OCI-LY7 (cell line): ENCODE results near the gene NELL1. TPM values are rescaled to one million over a fixed set of nuclear protein-coding genes. Genes with fewer than 3 reads are reported as not detected.

ENCODE experiments used
- BruUV-seq: library from RNA; stranded (reverse); fragments of 400-500 nt; replicated peaks from 2 replicates; lab custom pipeline; 2021; lab: Mats Ljungman, UMichigan
- CTCF ChIA-PET: fragments of 300-600 bp; sonication (Branson Sonifier 250); formaldehyde crosslinking; loops from one replicate; lab custom pipeline; 2022; ENCODE audit warnings: antibody characterized with exemption; ENCODE audit not compliant: unreplicated experiment; lab: Charles Lee
- POLR2A ChIA-PET: fragments of 300-600 bp; sonication (Branson Sonifier 250); formaldehyde crosslinking; loops from one replicate; lab custom pipeline; 2022; ENCODE audit warnings: antibody characterized with exemption; lab: Charles Lee
- DNase-seq: peaks from one replicate; pipeline ENCODE4 v3.0.0-alpha.2; 2015; ENCODE audit warnings: low spot score
- H2AFZ ChIP-seq: fragments of 200-600 bp; sonication (generic), shearing (Covaris generic); 2 replicates; pipeline ENCODE4 v1.6.1; 2014; ENCODE audit warnings: mild to moderate bottlenecking, antibody characterized with exemption, low read length, moderate library complexity
- H3K27ac ChIP-seq: fragments of 200-600 bp; sonication (generic); 2 replicates; pipeline ENCODE4 v1.5.1; 2014; ENCODE audit warnings: mixed run types, low read depth, mild to moderate bottlenecking, moderate library complexity, low read length, inconsistent platforms; ENCODE audit not compliant: poor library complexity, severe bottlenecking
- H3K36me3 ChIP-seq: fragments of 200-600 bp; sonication (generic); 2 replicates; pipeline ENCODE4 v1.6.1; 2014; ENCODE audit warnings: mild to moderate bottlenecking, antibody characterized with exemption, low read length, moderate library complexity, mixed read lengths; ENCODE audit not compliant: insufficient read depth
- H3K4me1 ChIP-seq: fragments of 200-600 bp; sonication (generic); 2 replicates; pipeline ENCODE4 v1.5.1; 2014; ENCODE audit warnings: mild to moderate bottlenecking, low read length; ENCODE audit not compliant: insufficient read depth, poor library complexity, severe bottlenecking
- H3K4me2 ChIP-seq: fragments of 200-600 bp; sonication (generic); 2 replicates; pipeline ENCODE4 v1.6.1; 2014; ENCODE audit warnings: mild to moderate bottlenecking, low read length
- H3K4me3 ChIP-seq: fragments of 200-600 bp; sonication (generic); 2 replicates; pipeline ENCODE4 v1.5.1; 2014; ENCODE audit warnings: mild to moderate bottlenecking, low read depth, low read length; ENCODE audit not compliant: poor library complexity, severe bottlenecking
- H3K79me2 ChIP-seq: fragments of 200-600 bp; sonication (generic); 2 replicates; pipeline ENCODE4 v1.6.1; 2016; ENCODE audit warnings: low read depth, mild to moderate bottlenecking, low read length, moderate library complexity, mixed read lengths; ENCODE audit not compliant: insufficient read depth
- H3K9me2 ChIP-seq: fragments of 200-600 bp; sonication (generic); 2 replicates; pipeline ENCODE4 v1.6.1; 2016; ENCODE audit warnings: mild to moderate bottlenecking, low read length, mixed read lengths; ENCODE audit not compliant: insufficient read depth
- H3K9me3 ChIP-seq: fragments of 200-600 bp; sonication (generic); 2 replicates; pipeline ENCODE4 v1.6.1; 2014; ENCODE audit warnings: mild to moderate bottlenecking, mixed run types, low read length, mixed read lengths
- H4K20me1 ChIP-seq: fragments of 200-600 bp; sonication (generic); 2 replicates; pipeline ENCODE4 v1.6.1; 2014; ENCODE audit warnings: mild to moderate bottlenecking, antibody characterized with exemption, low read length, moderate library complexity, mixed read lengths; ENCODE audit not compliant: insufficient read depth
- CTCF ChIP-seq: fragments of 200-600 bp; sonication (generic); conservative IDR thresholded peaks from 2 replicates; pipeline ENCODE4 v1.5.1; 2014; ENCODE audit warnings: mild to moderate bottlenecking, antibody characterized with exemption, low read length, moderate library complexity, mixed read lengths
- EZH2phosphoT487 ChIP-seq: fragments of 200-600 bp; sonication (generic); IDR thresholded peaks from 2 replicates; pipeline ENCODE4 v1.6.1; 2018; ENCODE audit warnings: low read depth, borderline replicate concordance, mild to moderate bottlenecking, mixed run types, antibody characterized with exemption, low read length, moderate library complexity, mixed read lengths
- intact Hi-C: fragments of 100-400 bp; cut with micrococcal nuclease; formaldehyde crosslinking; loops from one replicate; pipeline ENCODE4 v1.10.0; 2022; ENCODE audit not compliant: unreplicated experiment
- total RNA-seq, 2 experiments: library from RNA; depleted of rRNA in 1 of 2; stranded (reverse); fragments of >200 nt in 1 of 2; shearing (Covaris generic) in 1 of 2; gene quantifications; 2 replicates each; pipeline ENCODE4 v1.2.3, GENCODE V29; 2014 to 2022

The NELL1 gene
- total RNA-seq, 2 experiments from 2014 or later = not detected

DNA sequence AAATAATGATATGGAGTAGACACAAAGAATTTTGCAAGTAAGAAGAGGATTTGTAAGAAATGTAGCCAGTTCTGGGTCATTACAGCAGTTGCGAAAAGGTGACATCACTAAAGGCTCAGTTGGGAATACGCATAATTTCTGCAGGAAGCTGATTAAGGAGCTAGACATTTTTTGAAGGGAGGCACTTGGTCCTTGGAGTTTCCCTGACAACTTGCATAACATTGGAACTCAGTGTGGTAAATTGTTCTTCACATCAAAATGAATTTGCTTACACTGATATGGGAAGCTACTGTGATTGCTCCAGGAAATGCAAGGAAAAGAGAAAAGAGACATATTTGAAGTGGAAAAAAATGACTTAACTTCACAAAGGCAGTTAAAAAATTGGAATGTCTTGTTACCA is 626.1 kb downstream of the NELL1 start:
- no peaks in the 10 kb centered on the region for H3K4me1 ChIP-seq
- no peaks in the 10 kb centered on the region for H4K20me1 ChIP-seq
- ChIA-PET CTCF (no interaction called here), POLR2A (no interaction called here)
- no peaks in the 10 kb centered on the region for H3K79me2 ChIP-seq
- intact Hi-C loops = no loop called here
- H3K36me3 ChIP-seq = no peaks in the 10 kb centered on the region
- H3K27ac ChIP-seq = no peak overlapping the region
- TF ChIP-seq CTCF = no peak
- H3K4me3 ChIP-seq = no peak overlapping the region
- no peaks in the 10 kb centered on the region for H3K9me3 ChIP-seq
- H3K4me2 ChIP-seq = no peak overlapping the region
- H2AFZ ChIP-seq = no peak overlapping the region
- BruUV-seq = no TSS peak
- DNase-seq = no peak
- no peaks in the 10 kb centered on the region for H3K9me2 ChIP-seq

DNA sequence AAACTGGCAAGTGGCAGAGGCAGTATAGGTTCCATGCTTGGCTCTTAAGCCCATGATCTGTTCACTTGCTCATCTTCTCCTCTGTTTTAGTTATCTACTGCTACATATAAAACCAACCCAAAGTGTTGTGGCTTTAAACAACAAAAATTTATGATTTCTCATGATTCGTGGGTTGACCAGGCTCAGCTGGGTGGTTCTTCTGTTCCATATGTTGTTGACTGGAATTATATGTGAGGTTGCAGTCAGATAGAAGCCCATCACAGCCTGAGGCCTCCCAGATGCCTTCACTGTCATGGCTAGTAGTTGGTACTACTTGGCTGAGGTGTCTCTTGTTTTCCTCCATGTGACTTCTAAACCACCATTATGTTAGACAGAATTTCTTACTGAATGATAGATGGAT is 632.6 kb downstream of the NELL1 start:
- no peaks in the 10 kb centered on the region for H4K20me1 ChIP-seq
- no peak overlapping the region for H3K27ac ChIP-seq
- H2AFZ ChIP-seq = no peak overlapping the region
- no peak overlapping the region for H3K4me3 ChIP-seq
- intact Hi-C loops = no loop called here
- no peaks in the 10 kb centered on the region for H3K9me3 ChIP-seq
- H3K9me2 ChIP-seq = no peaks in the 10 kb centered on the region
- BruUV-seq = no TSS peak
- CTCF ChIA-PET = no interaction called here
- no peaks in the 10 kb centered on the region for H3K36me3 ChIP-seq
- TF ChIP-seq CTCF = no peak
- no peak for TF ChIP-seq EZH2phosphoT487
- H3K4me2 ChIP-seq = no peak overlapping the region
- H3K4me1 ChIP-seq = no peaks in the 10 kb centered on the region
- DNase-seq = no peak
- H3K79me2 ChIP-seq = no peaks in the 10 kb centered on the region
- POLR2A ChIA-PET = no interaction called here

- BruUV-seq = no TSS peak
- Histone ChIP-seq H3K4me2 (no peak overlapping the region), H3K27ac (no peak overlapping the region), H3K9me2 (no peaks in the 10 kb centered on the region), H3K79me2 (no peaks in the 10 kb centered on the region), H3K36me3 (no peaks in the 10 kb centered on the region), H3K4me3 (no peak overlapping the region), H3K9me3 (no peaks in the 10 kb centered on the region), H2AFZ (no peak overlapping the region), H3K4me1 (no peaks in the 10 kb centered on the region), H4K20me1 (no peaks in the 10 kb centered on the region)
- TF ChIP-seq CTCF (no peak), EZH2phosphoT487 (no peak)
- DNase-seq = no peak
- intact Hi-C loops = no loop called here
- ChIA-PET POLR2A (interaction anchor here (0.9 kb wide), 1 partner anchor 9 kb away, joined by 3 read pairs; no protein-coding TSS in a partner anchor), CTCF (no interaction called here)
Measured at GRCh38 chr11:21306739-21307358, 637.5 kb downstream of the NELL1 start.
